ENCODE data around the gene UBLCP1.

GRCh38 chr5:159249158-159249557 lies 13.9 kb upstream of the UBLCP1 start:
- no peak for TF ChIP-seq ZNF175 (tag by site-specific recombination; IDR thresholded peaks at IDR 0.05)
- no peak for TF ChIP-seq PRDM1 (tag by site-specific recombination; IDR thresholded peaks at IDR 0.05)
- TF ChIP-seq CTCF (tag by site-specific recombination; IDR thresholded peaks at IDR 0.05), result no peak
- TF ChIP-seq TCF7L2 (IDR thresholded peaks at IDR 0.05; ENCODE audit: borderline replicate concordance, low read depth, low read length), result no peak
- no peak for TF ChIP-seq KLF16 (tag by site-specific recombination; IDR thresholded peaks at IDR 0.05)
